Naive thymus-derived CD8-positive, alpha-beta T cell (primary cell): ENCODE data around the gene RNF32. TPM values are rescaled to one million over a fixed set of nuclear protein-coding genes. Genes with fewer than 3 reads are reported as not detected.
A peak's percentile ranks its signal among the peaks of the same experiment; 100 is the strongest.

Experiments used
- ATAC-seq, 2 donors: fragments of 150-1000 bp; cut with Tn5 transposase in 1 of 2; sonication (Bioruptor Pico), chemical (Tn5 transposase) in 1 of 2; 1 replicate in 1 of 2; 2 replicates in 1 of 2; pipeline ENCODE4 v1.10.0; 2021; ENCODE audit warnings: mild to moderate bottlenecking in 2 of 2, moderate library complexity in 2 of 2
- POLR2A ChIA-PET: fragments of 350-600 bp; sonication (Branson Sonifier 250); formaldehyde crosslinking; loops from one replicate; lab custom pipeline; 2021; ENCODE audit warnings: antibody characterized with exemption; lab: Charles Lee
- DNase-seq, 10 donors: peaks; one replicate each; pipeline versions ENCODE4 v3.0.0 to v3.0.0-alpha.2; 2020 to 2022
- H3K27ac Mint-ChIP-seq, 10 donors: one replicate each; pipeline ENCODE4 v1.8.0; 2020 to 2022; ENCODE audit warnings: mild to moderate bottlenecking in 10 of 10, mixed read lengths in 10 of 10, moderate library complexity in 4 of 10, inconsistent platforms in 1 of 10
- H3K27me3 Mint-ChIP-seq, 5 donors: one replicate each; pipeline ENCODE4 v1.8.0; 2021 to 2022; ENCODE audit warnings: mixed read lengths in 5 of 5
- H3K36me3 Mint-ChIP-seq, 3 donors: one replicate each; pipeline ENCODE4 v1.8.0; 2020 to 2022; ENCODE audit warnings: mixed read lengths in 3 of 3, mild to moderate bottlenecking in 2 of 3, inconsistent platforms in 1 of 3
- H3K4me1 Mint-ChIP-seq, 4 donors: one replicate each; pipeline ENCODE4 v1.8.0; 2021 to 2022; ENCODE audit warnings: mixed read lengths in 4 of 4
- H3K4me3 Mint-ChIP-seq, 10 donors: one replicate each; pipeline ENCODE4 v1.8.0; 2020 to 2022; ENCODE audit warnings: mild to moderate bottlenecking in 10 of 10, mixed read lengths in 10 of 10, moderate library complexity in 6 of 10, inconsistent platforms in 1 of 10
- H3K9me3 Mint-ChIP-seq, 9 donors: one replicate each; pipeline ENCODE4 v1.8.0; 2020 to 2022; ENCODE audit warnings: mixed read lengths in 9 of 9, mild to moderate bottlenecking in 3 of 9, inconsistent platforms in 1 of 9, moderate library complexity in 1 of 9
- polyA plus RNA-seq, 3 donors: library from polyadenylated mRNA; unstranded; fragments of 300-500 nt; fragmentation: Illumina TruSeq; gene quantifications; one replicate each; pipeline ENCODE4 v1.2.3, GENCODE V29; 2021
- total RNA-seq, 8 experiments: library from RNA in 2 of 8; stranded (reverse) in 2 of 8; gene quantifications; one replicate each; pipeline ENCODE4 v1.2.3 and lab custom pipeline; 2021 to 2026

Gene RNF32
- total RNA-seq (under 1 TPM in 1 of 2 experiments, not detected in 1; 0.60 TPM), polyA plus RNA-seq (under 1 TPM; 0.21 to 0.34 (median 0.32) TPM), total RNA-seq (lab: John Stamatoyannopoulos, UW) (0.06 to 0.98 (median 0.35) reads per million in 6 experiments)

- H3K27ac Mint-ChIP-seq: peak within 1 kb of the TSS; percentile 50 to 93 (median 86)
Observed at GRCh38 chr7:156640257-156640948, at the start of gene RNF32. Gene RNF32 (plus strand): TSS chr7:156640774. CDS start chr7:156643878, 3,104 bp downstream.

DNA sequence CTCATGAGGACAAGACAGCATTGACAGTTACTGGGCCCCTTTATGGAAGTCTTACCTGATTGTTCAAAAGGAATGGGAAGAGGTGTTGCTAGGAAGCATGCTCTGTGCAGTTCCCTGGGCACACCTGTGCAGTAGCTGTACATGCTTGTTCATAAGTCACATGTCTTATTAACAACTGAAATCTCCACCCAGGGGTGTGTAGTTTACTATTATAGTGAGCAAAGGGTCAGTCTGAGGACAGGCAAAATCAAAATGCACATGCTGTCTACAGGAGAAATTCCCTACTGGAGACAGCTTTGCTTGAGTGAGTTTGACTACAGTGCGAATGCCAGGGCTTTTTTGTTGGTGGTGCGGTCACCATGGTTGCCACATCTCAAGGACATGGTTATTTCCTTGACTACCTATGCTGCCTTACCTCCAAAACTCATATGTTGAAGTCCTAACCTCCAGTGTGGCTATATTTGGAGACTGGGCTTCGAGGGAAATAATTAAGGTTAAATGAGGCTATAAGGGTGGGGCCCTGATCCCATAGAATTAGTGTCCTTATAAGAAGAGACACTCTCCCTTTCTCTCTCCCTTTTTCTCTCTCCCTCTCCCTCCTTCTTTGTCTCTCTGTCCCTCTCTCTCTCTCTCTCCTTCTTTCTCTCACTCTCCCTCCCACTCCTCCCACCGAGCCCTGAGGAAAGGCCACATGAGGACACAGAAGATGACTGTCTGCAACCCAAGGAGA lies 48.3 kb upstream of the RNF32 start:
- Mint-ChIP-seq H3K4me3 (no peak overlapping the region), H3K27me3 (peaks cover 0 to 37% (median 5%) of the 10 kb centered on the region in 5 donors), H3K27ac (no peak overlapping the region), H3K9me3 (peaks cover 0 to 37% (median 12%) of the 10 kb centered on the region in 9 donors), H3K36me3 (peaks cover 0 to 21% (median 14%) of the 10 kb centered on the region in 3 donors), H3K4me1 (peaks cover 0 to 2% (median 0%) of the 10 kb centered on the region in 4 donors)
- ATAC-seq (no peak), DNase-seq (no peak)
- POLR2A ChIA-PET: no interaction called here

More at GRCh38 chr7:156640257-156640948, at the start of gene RNF32:
- Mint-ChIP-seq H3K4me1 (peaks cover 2 to 19% (median 14%) of the 10 kb centered on the region in 4 donors), H3K27me3 (peaks cover 2 to 27% (median 22%) of the 10 kb centered on the region in 5 donors), H3K36me3 (peaks cover 0 to 19% (median 7%) of the 10 kb centered on the region in 3 donors), H3K4me3 (peak within 1 kb of the TSS; percentile 77 to 92 (median 88)), H3K9me3 (peaks cover 0 to 31% (median 5%) of the 10 kb centered on the region in 9 donors)
- ATAC-seq (peak; percentile 77 to 78), DNase-seq (peak; percentile 77 to 99 (median 90))
- POLR2A ChIA-PET: no interaction called here

DNA sequence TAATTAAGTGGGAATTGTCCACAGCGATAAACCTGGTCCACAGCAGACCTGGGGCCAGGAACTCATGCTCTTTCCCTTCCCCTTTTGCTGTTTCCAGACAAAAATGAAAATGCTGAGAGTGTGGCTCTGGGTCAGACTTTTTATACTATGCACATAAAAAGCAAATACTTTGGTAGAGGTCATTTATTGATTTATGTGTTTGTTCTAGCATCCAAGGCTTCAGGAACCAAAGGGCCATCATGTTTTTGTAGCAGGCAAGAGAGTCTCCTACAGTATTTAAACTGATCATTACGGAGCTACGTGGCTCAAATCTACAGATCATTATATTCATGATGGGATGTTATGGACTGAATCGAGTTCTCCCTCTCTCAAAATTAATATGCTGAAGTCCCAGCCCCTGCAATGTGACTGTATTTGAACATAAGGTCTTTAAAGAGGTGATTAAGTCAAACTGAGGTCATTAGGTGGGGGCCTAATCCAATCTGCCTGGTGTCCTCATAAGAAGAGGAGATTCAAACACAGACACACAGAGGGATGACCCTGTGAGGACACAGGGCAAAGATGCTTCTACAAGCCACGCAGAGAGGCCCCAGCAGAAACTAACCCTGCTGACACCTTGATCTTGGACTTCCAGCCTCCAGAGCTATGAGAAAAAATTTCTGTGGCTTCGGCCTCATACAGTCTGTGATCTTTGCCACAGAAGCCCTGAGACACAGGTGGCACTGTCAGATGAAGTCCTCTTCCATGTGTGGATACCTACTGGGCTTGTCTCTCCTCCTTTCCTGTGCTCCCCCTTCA lies 46.1 kb upstream of the RNF32 start:
- POLR2A ChIA-PET: no interaction called here
- peaks cover 0 to 2% (median 0%) of the 10 kb centered on the region in 4 donors for H3K4me1 Mint-ChIP-seq
- no peak for ATAC-seq
- no peak overlapping the region for H3K27ac Mint-ChIP-seq
- peaks cover 0 to 19% (median 17%) of the 10 kb centered on the region in 3 donors for H3K36me3 Mint-ChIP-seq
- DNase-seq: no peak
- H3K9me3 Mint-ChIP-seq: peaks cover 0 to 38% (median 11%) of the 10 kb centered on the region in 9 donors
- H3K27me3 Mint-ChIP-seq: peaks cover 0 to 31% (median 4%) of the 10 kb centered on the region in 5 donors
- H3K4me3 Mint-ChIP-seq: no peak overlapping the region

- Mint-ChIP-seq H3K27ac (no peak overlapping the region), H3K27me3 (peaks cover 4 to 33% (median 26%) of the 10 kb centered on the region in 5 donors), H3K4me3 (no peak overlapping the region), H3K4me1 (peaks cover 0 to 5% (median 0%) of the 10 kb centered on the region in 4 donors), H3K36me3 (peaks cover 0 to 3% (median 0%) of the 10 kb centered on the region in 3 donors), H3K9me3 (peaks cover 0 to 5% (median 0%) of the 10 kb centered on the region in 9 donors)
- POLR2A ChIA-PET: no interaction called here
- ATAC-seq (no peak), DNase-seq (no peak)
Observed at GRCh38 chr7:156600496-156600895, 40.1 kb upstream of the RNF32 start.

DNA sequence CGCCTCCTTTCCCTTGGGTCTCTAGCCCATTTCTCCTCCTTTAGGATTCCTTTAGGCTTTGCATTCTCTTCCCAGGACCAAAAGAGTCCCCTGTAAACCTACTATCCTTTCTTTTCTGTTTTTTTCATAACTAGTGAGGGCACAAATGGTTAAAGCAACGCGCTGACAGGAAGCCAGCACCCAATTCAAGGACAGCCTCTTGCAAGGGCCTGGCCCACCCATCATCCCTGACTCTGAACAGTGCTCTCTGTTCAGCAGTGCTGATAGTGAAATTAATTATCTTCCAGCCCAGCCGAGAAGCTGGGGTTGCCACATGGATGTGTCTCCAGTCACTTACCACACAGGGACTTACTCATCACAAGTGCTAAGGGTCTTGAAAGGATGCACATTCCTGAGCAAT lies 38.3 kb upstream of the RNF32 start:
- POLR2A ChIA-PET: interaction anchor here (1.2 kb wide), 1 partner anchor 17 kb away, joined by 4 read pairs; no protein-coding TSS in a partner anchor
- Mint-ChIP-seq H3K4me1 (peaks cover 0 to 5% (median under 1%) of the 10 kb centered on the region in 4 donors), H3K27me3 (peaks cover 4 to 38% (median 27%) of the 10 kb centered on the region in 5 donors), H3K9me3 (peaks cover 0 to 5% (median 0%) of the 10 kb centered on the region in 9 donors), H3K4me3 (no peak overlapping the region), H3K27ac (no peak overlapping the region), H3K36me3 (peaks cover 0 to 3% (median 0%) of the 10 kb centered on the region in 3 donors)
- DNase-seq: no peak
- ATAC-seq: no peak

DNA sequence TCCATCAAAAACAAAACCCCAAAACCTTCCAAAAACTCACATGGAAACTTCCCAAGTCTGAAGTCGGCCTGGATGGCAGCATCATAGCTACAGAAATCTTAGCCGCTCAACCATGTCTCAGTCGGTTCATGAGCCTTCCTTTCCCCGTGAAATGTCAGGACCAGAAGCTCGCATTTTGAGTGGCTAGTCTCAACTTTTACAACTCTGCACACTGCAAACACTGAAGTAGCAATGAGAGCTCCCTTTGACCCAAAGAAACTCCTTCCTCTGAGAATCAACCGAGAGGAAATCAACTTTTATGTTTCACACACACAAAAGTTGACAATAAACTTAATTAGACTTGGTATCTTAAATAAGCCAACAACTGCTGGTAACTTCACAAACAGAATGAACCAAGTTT lies 37.6 kb upstream of the RNF32 start:
- POLR2A ChIA-PET: interaction anchor here (1.2 kb wide), 1 partner anchor 16 kb away, joined by 4 read pairs; no protein-coding TSS in a partner anchor
- no peak for DNase-seq
- H3K36me3 Mint-ChIP-seq: peaks cover 0 to under 1% (median 0%) of the 10 kb centered on the region in 3 donors
- H3K9me3 Mint-ChIP-seq: peaks cover 0 to 4% (median 0%) of the 10 kb centered on the region in 9 donors
- no peak for ATAC-seq
- no peak overlapping the region for H3K4me3 Mint-ChIP-seq
- H3K27ac Mint-ChIP-seq: no peak overlapping the region
- H3K27me3 Mint-ChIP-seq: peaks cover 4 to 38% (median 27%) of the 10 kb centered on the region in 5 donors
- H3K4me1 Mint-ChIP-seq: peaks cover 0 to 5% (median 3%) of the 10 kb centered on the region in 4 donors

DNA sequence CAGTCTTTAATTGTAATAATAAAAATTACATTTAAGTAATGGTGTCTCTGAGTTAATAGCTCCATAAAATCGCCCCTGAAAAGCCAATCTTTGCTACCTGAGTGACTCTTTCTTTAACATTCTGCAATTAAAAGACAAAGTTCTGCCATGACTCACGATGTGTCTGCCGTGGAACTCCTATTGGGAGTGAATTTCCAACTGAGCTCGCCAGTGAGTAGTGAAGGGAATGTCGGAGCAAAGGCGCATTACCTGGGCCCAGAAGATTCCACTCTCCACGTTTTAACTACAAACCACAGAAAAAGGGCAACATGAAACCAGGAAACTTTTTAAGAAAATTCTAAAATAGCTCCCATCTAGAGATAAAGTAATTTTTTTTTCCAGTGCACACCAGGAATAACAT lies 36.9 kb upstream of the RNF32 start:
- POLR2A ChIA-PET: no interaction called here
- H3K27ac Mint-ChIP-seq: no peak overlapping the region
- H3K27me3 Mint-ChIP-seq: peaks cover 5 to 43% (median 27%) of the 10 kb centered on the region in 5 donors
- no peak overlapping the region for H3K4me3 Mint-ChIP-seq
- peaks cover 3 to 9% (median 5%) of the 10 kb centered on the region in 4 donors for H3K4me1 Mint-ChIP-seq
- DNase-seq: no peak
- H3K36me3 Mint-ChIP-seq: no peaks in the 10 kb centered on the region
- ATAC-seq: no peak
- peaks cover 0 to 3% (median 0%) of the 10 kb centered on the region in 9 donors for H3K9me3 Mint-ChIP-seq

GRCh38 chr7:156604311-156604710 lies 36.3 kb upstream of the RNF32 start:
- Mint-ChIP-seq H3K4me3 (no peak overlapping the region), H3K4me1 (peaks cover 6 to 12% (median 8%) of the 10 kb centered on the region in 4 donors), H3K27me3 (peaks cover 8 to 50% (median 27%) of the 10 kb centered on the region in 5 donors), H3K9me3 (no peaks in the 10 kb centered on the region), H3K36me3 (no peaks in the 10 kb centered on the region), H3K27ac (peak overlapping the region in 1 of 10 donors; percentile 34)
- POLR2A ChIA-PET: no interaction called here
- DNase-seq (no peak), ATAC-seq (no peak)

GRCh38 chr7:156604836-156605695 lies 35.5 kb upstream of the RNF32 start:
- POLR2A ChIA-PET: no interaction called here
- Mint-ChIP-seq H3K36me3 (no peaks in the 10 kb centered on the region), H3K4me3 (peak overlapping the region in 1 of 10 donors; percentile 45), H3K9me3 (no peaks in the 10 kb centered on the region), H3K4me1 (peaks cover 6 to 12% (median 8%) of the 10 kb centered on the region in 4 donors), H3K27me3 (peaks cover 8 to 53% (median 27%) of the 10 kb centered on the region in 5 donors), H3K27ac (peak overlapping the region in 1 of 10 donors; percentile 63)
- no peak for DNase-seq
- ATAC-seq: no peak

DNA sequence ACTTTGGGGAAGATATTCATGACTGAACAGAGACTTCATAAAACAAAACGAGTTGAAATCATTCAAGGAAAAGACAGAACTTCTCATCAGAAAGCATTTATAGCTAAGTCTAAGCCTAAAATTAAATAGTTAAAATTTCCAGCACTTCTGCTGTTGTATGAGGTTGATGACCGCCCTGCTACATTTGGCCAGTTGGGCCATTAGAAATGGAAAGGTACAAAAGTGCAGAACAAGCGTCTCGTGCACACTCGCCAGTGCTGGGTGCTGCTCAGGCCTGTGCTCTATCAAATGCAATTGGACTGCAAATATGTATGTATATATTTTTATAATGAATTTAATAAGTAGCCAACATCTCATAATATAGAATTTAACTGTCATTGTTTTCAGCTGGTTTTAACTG lies 34.4 kb upstream of the RNF32 start:
- H3K4me1 Mint-ChIP-seq: peaks cover 7 to 12% (median 11%) of the 10 kb centered on the region in 4 donors
- POLR2A ChIA-PET: no interaction called here
- DNase-seq (no peak), ATAC-seq (no peak)
- peak overlapping the region in 3 of 10 donors; percentile 7 to 38 (median 29) for H3K4me3 Mint-ChIP-seq
- no peak overlapping the region for H3K27ac Mint-ChIP-seq
- H3K9me3 Mint-ChIP-seq: no peaks in the 10 kb centered on the region
- no peaks in the 10 kb centered on the region for H3K36me3 Mint-ChIP-seq
- H3K27me3 Mint-ChIP-seq: peaks cover 8 to 53% (median 27%) of the 10 kb centered on the region in 5 donors

GRCh38 chr7:156606691-156607331 lies 33.8 kb upstream of the RNF32 start:
- POLR2A ChIA-PET: interaction anchor here (0.5 kb wide), 1 partner anchor 25 kb away, joined by 3 read pairs; no protein-coding TSS in a partner anchor
- Mint-ChIP-seq H3K27me3 (peaks cover 8 to 53% (median 25%) of the 10 kb centered on the region in 5 donors), H3K9me3 (no peaks in the 10 kb centered on the region), H3K36me3 (no peaks in the 10 kb centered on the region), H3K27ac (no peak overlapping the region), H3K4me1 (peaks cover 7 to 17% (median 15%) of the 10 kb centered on the region in 4 donors), H3K4me3 (peak overlapping the region in 6 of 10 donors; percentile 12 to 67 (median 62))
- ATAC-seq (no peak), DNase-seq (no peak)
